Non-pigmented ciliary epithelial cell (primary cell): ENCODE measurements around the gene IRF4.

ENCODE experiments used
- DNase-seq: peaks from one replicate; pipeline ENCODE4 v3.0.0-alpha.2; 2010; ENCODE audit warnings: low read depth

The IRF4 gene

GRCh38 chr6:391559-392440, at the start of gene IRF4:
Gene IRF4 (plus strand): TSS chr6:391752. CDS start chr6:393153, 1,401 bp downstream.
- DNase-seq: no peak

- no peak for DNase-seq
Measured at GRCh38 chr6:341914-342831, 49.4 kb upstream of the IRF4 start.

- DNase-seq: no peak
Measured at GRCh38 chr6:342832-343179, 48.7 kb upstream of the IRF4 start.

- DNase-seq: no peak
Measured at GRCh38 chr6:343226-343935, 48.2 kb upstream of the IRF4 start.

GRCh38 chr6:343960-344815, 47.4 kb upstream of the IRF4 start:
- no peak for DNase-seq

- peak; percentile 22 for DNase-seq
Measured at GRCh38 chr6:344816-345340, 46.7 kb upstream of the IRF4 start.

- DNase-seq: no peak
Measured at GRCh38 chr6:345747-346385, 45.7 kb upstream of the IRF4 start.

- no peak for DNase-seq
Measured at GRCh38 chr6:346386-347030, 45.0 kb upstream of the IRF4 start.

- no peak for DNase-seq
Measured at GRCh38 chr6:347232-347631, 44.3 kb upstream of the IRF4 start.

GRCh38 chr6:347951-348859, 43.3 kb upstream of the IRF4 start:
- no peak for DNase-seq

GRCh38 chr6:348860-349396, 42.6 kb upstream of the IRF4 start:
- DNase-seq: no peak

GRCh38 chr6:349491-349921, 42.0 kb upstream of the IRF4 start:
- no peak for DNase-seq

GRCh38 chr6:350371-350770, 41.2 kb upstream of the IRF4 start:
- no peak for DNase-seq

GRCh38 chr6:351011-351866, 40.3 kb upstream of the IRF4 start:
- no peak for DNase-seq

GRCh38 chr6:351867-352289, 39.7 kb upstream of the IRF4 start:
- DNase-seq: no peak

GRCh38 chr6:352474-352873, 39.1 kb upstream of the IRF4 start:
- no peak for DNase-seq

GRCh38 chr6:352896-353470, 38.6 kb upstream of the IRF4 start:
- DNase-seq: no peak
